Stimulated activated CD8-positive, alpha-beta memory T cell treated with anti-CD3 and anti-CD28 coated beads, Interleukin-7, amount 100 ng/mL, for 24 hours (primary cell): Measurements from ENCODE around the gene AGAP1.
"Not testable (repeated sequence)": the region's sequence is repeated elsewhere in the genome, so short reads cannot be mapped to it uniquely, and the experiment has no call there.

Experiments
- DNase-seq: peaks from one replicate; pipeline ENCODE4 v3.0.0-alpha.2; 2020; ENCODE audit warnings: low read depth

AGAP1 gene

DNA sequence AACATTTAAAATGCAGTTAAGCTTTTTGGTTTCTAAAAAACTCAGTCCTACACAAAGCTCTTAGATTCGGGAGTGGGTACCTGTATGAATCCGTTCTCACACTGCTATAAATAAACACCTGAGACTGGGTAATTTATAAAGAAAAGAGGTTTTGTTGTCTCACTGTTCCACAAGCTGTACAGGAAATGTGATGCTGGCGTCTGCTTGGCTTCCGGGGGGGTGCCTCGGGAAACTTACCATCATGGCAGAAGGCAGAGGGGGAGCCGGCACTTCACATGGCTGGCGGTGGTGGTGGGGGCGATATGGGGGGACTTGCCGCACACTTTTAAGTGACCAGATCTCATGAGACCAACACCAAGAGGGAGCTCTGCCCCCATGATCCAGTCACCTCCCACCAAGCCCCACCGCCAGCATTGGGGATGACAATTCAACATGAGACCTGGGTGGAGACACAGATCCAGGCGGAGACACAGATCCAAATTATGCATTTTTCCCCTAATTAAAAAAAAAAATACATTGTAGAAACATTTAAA lies 451.8 kb downstream of the AGAP1 start:
- no peak for DNase-seq

DNA sequence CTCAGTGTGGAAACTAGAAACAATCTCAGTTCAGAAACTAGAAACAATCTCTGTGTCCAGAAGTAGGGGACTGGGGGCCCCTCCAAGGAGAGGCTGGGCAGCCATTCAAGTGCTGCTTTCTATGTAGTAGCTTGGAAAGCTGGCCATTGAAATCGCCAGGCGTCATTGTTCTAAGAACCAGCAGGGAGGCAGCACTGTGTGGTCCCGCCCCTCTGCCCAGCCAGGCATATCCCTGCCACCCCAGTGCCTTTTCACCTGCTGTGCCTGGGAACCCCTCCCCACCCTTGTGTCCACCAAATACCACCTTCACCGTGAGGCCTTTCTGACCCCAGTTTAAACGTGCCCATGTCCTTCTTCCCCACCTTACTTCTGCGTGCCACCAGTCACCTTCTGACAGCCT lies 452.7 kb downstream of the AGAP1 start:
- DNase-seq: no peak

DNA sequence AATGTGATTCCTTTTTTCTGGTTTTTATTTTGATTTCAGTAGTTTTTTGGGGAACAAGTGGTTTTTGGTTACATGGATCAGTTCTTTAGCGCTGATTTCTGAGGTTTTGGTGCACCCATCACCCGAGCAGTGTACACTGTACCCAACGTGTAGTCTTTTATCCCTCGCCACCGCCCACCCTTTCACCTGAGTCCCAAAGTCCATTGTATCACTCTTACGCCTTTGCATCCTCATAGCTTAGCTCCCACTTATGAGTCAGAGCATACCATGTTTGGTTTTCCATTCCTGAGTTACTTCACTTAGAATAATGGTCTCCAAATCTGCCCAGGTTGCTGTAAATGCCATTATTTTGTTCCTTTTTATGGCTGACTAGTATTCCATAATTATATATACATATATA lies 453.2 kb downstream of the AGAP1 start:
- not testable (repeated sequence) for DNase-seq

DNA sequence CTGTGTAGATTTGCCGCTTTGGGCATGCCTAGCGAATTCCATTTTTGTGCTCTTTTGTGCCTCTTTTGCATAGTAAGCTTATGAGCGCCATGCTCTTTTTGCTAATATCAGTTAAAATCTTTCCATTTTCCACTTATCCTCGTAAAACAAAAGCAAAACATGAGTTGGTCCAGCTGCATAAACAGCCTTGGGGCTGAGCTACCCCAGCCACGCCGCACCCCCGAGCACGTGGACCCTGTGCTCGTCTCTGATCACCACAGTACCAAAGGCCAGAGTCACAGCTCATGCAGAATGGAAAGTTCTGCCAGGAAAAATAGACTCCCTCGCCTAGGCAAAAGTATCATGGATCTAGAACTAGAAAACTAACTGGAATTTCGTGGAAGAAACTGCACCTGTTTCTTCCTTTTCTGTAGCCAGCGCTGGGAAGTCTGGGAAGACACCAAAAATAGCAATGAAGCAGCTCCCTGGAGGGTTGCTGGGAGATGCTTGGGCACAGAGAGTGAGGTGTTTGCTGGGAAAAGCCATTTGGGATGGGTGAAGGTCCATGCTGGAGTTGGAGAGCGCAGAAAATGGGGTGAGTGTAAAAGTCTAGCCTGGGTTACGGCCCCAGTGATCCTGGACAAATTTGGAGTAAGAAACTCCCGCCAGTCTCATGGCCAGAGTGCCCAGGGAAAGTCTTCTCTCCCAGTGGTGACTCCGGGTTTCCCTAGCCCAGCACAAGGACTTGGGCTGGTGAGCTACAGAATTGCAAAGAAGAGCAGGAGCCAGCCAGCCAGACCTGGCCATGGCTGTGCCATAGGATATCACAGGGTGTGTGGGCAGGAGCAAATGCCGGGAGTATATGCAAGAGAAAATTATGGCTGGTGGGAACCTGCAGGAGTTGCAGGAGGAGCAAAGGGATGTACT lies 456.0 kb downstream of the AGAP1 start:
- no peak for DNase-seq

DNA sequence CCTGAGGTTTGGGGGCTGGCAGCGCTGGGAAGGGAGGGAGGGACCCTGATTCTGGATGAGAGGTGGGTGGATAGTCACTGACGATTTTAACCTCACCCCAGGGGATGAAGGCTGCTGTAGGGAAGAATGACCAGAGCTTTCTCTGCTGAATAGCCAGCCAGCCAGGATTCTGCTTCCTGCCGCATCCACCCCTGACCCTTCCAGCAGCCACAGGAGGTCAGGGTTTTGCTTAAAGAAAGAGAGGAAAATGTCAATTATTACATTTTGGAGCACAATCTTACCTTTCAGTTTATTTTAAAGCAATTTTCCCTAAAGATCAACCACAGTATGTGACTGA lies 456.6 kb downstream of the AGAP1 start:
- no peak for DNase-seq

DNA sequence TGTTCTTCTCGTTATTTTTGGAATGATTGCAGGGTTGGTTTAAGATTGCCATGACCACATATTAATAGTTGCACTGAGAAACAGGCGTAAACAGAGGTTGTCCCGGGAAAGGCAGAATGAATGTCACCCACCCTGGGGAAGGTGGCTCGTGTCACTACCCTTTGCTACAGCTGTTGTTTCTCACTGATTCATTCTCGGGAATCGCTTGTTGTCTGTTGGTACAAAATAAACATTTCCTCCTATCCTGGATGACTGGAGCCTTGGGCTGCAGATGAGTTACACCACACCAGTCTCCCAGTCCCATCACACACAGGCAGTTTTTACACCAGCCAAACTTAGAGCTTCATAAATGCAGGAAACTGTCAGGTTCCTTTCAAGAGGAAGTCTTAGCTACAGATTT lies 457.6 kb downstream of the AGAP1 start:
- no peak for DNase-seq

DNA sequence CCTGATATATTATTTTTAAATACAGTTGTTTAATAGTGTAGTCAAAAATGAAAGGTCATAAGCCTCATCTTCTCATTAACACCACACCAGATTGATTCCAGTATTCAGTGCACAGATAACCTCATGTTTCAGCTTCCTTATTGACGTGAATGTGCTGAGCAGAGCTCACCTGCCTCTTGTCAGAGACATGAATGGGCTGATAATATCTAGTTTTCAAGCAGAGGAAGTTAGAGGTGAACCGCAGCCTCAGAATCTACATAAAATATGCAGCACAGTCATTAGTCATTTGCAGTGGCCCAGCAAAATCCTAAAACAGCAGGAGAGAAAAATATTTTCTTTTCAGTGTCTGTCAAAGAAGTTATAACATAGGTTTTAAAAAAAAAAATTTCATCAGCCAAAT lies 458.1 kb downstream of the AGAP1 start:
- no peak for DNase-seq

DNA sequence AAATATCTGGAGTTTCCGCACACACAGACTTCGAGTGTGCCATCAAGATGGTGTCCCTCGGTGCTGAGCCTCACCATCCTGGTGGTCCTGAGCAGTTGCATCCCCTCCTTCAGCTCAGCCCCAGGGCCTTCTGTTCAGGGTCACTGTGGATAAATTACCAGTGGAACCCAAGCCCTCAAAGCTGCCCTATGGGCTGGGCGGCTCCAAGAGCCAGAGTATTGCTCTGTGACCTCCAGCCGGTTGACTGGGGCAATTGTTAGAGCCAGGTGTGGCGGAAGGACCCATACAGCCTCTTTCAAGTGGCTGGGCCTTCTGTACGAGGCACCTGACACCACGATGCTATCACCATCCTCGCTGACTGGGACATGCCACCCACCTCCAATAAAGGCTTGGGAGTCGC lies 458.9 kb downstream of the AGAP1 start:
- no peak for DNase-seq

DNA sequence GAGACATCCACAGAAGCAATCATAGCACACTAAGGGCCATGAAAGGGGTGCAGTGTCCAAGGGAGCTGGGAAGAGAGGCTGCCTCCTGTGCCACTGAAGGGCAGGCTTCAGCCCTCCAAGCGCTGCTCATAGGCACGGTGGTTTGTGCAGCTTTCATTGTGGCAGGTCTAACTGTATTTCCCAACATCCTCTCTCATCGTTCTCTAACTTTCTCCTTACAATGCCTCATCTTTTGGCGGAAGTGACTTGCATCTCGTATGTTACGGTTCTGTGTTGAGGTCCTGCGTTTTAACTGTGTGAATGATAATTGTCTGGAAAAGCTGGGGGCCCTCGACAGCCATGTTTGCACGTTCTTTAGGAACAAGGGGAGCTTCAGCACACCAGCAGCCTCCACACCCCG lies 460.4 kb downstream of the AGAP1 start:
- no peak for DNase-seq

DNA sequence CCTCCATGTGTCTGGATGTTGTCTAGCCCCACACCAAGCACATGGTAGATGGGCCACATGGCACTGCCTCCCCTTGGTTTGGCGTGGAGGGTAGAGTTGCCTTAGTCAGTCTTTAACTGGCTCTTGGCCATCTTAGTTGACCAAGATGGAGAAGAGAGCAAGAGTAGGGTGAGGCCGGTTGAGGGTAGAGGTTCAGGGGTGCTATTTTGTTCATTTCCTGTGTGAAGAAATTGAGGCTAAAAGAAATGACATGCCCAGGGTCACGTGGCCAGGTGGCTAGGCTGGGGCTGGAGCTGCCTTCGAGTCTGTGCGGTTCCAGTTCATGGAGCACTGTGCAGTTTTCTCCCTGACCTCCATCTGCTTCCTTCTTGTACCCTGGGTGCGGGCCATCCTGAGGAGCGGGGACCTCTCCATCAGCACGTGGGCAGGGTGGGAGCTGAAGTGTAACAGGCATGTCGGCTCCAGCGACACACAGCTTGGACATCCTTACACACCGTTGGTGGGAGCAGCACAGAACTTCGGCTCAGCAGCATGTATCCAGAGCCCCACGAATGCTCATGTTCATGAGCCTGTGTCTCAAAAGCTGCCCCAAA lies 461.1 kb downstream of the AGAP1 start:
- no peak for DNase-seq

DNA sequence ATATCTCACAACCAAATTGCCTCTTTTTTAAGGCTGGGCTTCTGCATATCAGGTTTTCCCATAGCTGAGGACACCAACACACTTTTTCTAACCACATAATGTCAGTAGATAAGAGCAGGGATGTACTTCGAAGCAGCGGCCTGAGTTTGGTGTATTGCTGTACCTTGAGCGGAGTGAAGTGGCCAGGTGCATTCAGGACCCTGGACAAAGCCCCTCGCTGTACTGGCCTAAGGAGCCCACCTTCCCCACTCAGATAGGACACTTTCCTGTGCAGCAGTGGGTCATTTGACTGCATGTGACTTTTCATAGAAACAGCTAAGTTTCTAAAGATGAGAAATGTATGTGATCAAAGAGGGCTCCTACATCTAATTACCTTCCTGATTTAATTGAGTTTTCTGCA lies 461.8 kb downstream of the AGAP1 start:
- no peak for DNase-seq

DNA sequence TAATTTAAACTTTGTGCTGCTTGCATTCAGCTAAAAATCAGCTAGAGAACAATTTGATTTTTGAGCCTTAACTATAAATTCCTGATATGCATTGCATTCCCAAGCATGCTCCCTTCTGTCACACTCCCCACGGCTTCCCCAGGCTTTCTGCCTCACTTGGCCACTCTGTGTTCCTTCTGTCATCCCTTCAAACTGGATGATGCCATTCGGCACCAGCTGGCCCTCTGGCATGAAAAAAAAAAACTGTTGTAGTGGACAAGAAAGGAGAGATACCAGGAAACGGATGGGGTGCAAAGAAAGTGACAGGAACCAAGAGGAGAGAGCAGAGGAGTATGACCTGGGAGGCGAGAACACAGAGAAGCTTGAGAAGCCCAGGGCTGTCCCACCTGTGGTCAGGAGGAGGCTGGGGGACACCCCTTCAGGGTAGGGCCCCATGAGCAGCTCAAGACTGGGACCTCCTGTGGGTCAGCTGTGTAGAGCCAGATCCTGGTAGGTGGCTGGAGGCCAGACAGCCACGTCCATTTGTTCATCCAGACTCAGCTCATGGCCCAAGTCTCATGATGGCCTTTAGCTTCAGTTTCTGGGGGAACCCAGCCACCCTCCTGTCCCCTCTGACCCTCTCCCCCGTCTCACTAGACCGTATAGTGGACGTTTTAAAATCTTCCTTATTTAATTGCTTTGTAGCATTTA lies 462.6 kb downstream of the AGAP1 start:
- no peak for DNase-seq

DNA sequence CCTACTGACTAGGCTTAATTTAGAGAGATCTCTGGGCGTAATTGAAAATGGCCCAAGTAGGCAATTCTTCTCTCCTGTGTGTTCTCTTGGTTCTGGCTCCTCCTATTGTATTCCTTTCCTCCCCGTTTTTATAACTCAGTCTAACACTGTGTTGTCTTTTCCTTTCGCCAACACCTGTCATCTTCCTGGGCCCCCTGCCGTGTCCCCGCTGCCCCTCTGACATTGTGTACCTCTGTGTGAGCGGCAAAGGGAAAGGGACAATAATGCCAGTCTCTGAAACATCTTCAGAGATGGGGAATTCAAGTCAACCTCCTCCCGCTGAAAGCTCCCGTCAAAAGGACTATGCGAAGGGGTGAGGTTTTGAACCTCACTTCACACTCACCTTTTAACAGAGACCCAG lies 463.4 kb downstream of the AGAP1 start:
- DNase-seq: no peak

DNA sequence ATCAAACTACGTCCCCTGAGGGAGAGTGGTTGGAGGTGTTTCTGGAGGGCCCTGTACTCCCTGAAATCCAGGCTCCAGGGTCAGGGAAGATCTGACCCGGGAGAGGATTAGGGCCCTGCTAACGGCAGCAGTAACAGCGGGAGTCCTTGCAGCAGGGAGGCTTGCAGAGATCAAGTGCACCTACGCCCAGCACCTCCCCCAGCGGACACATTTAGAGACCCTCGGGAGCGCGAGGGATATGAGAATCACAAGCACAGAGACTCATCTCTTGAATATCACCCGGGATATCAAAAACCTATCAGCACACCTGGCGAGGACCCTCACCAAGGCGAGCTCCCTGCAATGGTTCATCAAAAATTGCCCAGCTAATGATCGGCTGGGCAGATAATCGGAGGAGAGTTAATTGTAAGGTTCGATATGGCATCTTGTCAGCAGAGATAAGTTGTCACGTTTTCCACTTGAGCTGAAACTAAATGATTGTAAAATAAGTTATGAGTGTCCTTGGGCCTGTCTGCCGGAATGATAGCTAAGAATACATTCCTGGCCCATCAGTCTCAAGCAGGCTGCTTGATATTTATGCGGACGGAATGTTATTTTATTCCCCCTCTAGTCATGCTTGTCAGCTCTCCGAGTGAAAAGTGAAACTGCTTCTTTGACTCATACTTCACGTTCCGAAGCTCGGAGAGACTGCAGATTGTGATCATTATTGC lies 464.5 kb downstream of the AGAP1 start:
- DNase-seq: no peak

DNA sequence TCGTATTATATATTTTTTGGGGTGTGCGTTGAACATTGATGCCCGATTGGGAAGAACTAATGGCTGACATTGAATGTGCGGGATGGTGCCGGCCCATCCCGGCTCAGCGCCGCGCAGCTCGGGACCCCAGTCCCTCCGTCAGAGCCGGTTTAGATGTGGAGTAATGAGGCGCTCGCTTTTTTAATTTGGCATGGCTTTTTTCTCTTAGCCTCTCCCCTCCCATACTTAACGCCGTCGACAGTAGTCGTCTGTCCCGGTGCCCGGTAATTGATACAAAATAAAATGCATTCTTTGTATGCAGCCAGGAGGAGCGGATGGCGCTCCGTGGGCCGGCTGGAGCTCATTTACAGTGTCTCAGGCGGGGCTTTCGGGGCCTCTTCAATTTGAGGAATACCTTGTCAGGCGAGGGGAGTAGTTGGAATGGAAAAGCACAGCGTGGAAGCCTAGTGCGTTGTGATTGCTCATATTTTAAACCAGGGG lies 465.1 kb downstream of the AGAP1 start:
- DNase-seq: no peak

DNA sequence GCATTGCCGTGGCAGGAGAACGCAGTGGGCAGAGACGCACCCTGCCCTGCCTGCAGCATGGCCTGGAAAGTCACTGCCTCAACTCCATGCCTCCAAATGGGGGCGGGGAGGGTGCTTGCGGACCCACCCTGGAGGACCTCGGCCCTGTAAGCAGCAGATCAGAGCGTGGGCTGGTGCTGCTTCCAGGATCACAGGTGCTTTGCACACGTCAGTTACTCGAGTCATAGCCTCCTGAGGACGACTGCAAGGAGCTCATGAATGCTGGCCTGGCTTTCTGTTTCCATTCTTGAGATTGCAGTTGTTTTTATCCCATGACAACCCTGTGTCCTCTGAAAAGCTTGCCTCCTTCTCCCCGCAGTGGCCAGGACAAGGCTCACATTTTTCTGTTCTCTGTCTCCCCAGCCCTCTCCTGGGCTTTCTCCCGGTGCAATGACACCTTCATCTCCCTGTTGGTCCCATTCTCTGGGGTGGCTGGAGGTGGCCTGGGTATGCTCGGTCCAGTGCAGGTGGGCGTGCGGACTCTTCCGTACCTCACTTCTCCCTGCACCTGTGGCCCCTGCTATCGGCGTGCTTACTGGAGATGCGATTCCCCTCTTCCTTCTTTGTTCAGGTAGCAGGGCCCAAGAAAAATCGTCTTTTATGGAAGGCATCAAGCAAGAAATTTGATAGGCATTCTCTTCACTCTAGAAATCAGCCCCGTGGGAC lies 466.3 kb downstream of the AGAP1 start:
- no peak for DNase-seq

DNA sequence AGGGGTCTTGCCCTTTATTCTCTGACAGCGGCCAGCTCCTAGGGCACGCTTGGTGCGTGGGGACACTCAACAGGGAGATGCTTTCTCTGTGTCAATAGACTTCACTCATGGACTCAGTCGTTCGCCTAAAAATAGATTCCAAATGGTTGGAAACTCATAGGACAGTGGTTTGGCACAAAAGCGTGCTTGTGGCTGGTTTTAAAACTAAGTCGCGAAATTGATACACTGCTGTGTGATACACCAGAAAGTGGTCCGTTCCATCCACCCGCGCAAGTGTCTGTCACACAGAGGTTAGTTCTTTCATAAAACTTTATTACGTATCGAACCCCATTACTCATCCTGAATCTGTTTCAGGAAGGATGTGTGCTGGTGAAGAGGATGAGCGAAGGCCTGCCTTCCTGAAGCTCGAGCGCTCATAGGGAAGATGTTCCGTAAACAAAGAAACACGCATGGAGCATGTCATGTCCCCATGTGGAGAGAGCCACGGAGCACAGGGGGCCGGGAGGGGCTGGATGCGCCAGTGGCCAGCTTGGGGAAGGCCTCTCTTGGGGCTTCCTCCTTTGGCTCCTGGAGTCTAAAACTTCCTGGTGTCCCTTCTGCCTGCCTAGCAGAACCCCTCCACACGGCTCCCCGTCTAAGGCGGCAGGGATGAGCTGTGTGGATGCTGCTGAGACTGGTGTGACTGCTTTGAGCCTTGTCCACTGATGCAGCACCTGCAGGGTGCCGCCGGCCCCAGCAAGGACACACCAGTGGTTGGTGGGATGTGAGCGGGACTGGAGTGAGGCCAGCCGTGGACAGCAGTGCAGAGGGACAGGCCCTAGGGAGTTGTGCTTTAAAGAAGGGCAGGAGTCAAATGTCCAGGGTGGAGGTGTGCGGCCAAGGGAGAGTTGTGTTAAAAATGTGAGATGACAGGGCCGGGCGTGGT lies 467.1 kb downstream of the AGAP1 start:
- DNase-seq: no peak

DNA sequence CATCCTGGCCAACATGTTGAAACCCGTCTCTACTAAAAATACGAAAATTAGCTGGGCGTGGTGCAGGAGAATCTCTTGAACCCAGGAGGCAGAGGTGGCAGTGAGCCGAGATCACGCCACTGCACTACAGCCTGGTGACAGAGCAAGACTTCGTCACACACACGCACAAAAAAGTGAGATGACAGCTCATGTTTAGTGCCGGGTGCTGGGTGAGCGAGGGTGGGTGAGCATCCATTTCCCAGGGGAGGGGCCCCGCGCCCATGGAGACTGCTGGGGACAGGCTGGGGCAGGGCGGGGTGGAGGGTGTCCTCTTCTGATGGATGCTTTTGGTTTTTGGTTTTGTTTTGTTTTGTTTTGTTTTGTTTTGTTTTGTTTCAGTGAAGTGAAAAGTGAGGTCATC lies 467.9 kb downstream of the AGAP1 start:
- DNase-seq: no peak

DNA sequence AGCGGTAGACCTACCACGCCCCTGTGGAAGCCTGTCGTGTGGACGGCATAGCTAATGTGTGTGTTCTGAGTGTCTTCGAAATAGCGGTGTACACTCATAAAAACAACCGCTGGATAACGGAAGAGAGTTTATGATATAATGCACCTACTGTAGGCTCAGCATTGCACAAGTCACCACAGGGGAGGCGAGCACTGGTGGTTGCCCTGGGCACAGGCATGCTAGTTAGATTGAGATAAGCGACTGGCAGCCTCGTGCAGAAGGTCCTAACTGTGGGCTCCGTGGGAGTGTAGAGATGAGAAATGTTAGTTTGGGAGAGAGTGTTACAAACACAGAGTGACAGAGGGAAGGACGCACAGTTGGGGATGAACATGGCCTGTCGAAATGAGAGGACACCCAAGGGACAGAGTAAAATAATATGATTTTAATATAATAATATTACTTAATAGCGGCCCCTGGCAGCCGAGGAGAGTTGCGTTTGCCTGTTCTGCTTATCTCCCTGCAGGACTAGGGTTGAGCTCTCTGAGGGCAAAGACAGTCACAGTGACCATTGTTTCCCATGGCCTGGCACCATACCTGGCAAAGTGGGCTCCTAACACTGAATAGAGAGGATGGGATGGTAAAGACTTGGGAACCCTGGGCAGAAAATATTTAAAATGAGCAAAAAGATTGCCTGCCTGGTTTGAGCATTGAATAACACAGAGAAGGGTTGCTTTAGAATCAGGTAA lies 470.2 kb downstream of the AGAP1 start:
- no peak for DNase-seq
